ENCODE data around the gene GCNT2.
"Not testable (repeated sequence)": the region's sequence is repeated elsewhere in the genome, so short reads cannot be mapped to it uniquely, and the experiment has no call there.

The GCNT2 gene

DNA sequence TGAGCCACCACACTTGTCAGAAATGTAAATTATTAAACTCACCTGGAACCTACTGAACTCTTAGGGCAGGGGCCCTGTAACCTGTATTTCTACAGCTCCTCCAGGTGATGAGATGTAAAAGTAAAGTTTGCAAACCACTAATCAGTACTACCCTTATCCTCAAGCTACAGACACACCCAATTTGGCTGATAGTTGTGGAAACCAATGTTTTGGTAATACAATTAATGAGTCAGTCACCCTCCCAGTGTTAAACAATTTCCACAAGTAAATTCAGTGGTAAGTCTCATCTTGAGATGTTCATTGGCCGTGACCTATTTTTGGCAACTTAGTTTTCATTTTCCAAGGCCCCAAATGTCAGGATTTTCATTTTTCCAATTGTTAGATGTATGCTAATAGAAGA is 29.6 kb downstream of the GCNT2 start:
- DNase-seq = no peak

DNA sequence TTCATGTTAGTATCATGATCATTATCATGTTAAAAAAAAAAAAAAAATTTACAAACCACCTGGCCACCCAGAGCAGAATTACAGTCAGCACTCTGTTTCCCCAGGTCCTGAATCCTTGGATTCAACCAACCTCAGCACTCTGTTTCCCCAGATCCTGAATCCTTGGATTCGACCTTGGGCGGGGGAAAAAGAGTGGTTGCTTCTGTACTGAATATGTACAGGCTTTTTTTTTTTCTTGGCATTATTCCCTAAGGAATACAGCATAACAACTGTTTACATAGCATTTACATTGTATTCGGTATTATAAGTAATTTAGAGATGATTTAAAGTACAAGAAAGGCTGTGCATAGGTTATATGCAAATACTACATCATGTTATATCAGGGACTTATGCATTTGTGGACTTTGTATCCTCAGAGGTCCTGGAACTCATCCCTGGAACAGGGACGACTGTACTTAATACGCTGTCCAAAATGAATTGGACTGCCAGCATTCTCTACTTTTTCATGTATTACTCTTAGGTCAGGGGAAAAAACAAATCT is 31.2 kb downstream of the GCNT2 start:
- DNase-seq = no peak

DNA sequence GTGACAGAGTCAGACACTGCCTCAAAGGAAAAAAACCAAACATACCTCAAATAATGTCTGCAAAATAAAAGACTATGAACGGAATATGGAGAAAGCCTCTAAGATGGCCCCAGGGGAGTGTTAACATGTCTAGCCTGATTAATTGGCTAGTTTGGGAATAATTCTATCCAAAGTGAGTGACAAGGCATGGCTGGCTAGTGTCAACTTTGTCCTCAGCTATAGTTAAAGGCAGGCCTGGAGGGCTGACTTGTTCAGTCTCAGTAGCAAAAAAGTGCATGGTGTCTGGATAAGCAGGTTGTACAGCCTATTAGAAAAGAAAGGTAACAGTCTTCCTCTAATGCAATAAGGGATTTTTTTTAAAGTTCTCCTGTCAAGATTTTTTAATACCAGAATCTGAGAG is 32.7 kb downstream of the GCNT2 start:
- no peak for DNase-seq

DNA sequence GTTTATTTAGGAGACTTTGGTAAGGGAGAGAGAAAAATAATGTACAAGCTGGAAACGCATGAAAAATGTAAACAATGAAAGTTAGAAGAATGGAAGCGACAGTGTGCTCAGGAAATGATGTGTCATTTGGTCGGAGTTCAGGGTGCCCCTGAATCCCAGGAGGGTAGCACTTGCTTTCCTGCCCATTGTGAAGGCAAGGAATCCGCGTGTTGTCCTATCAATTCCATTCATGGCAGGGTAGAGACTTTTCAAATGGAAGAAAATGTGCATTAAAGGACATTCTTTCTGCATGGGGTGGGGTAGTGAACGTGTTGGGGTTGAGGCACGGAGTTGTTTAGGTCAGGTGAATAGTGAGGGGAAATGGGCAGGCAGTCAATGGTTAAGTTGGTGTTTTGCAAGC is 33.7 kb downstream of the GCNT2 start:
- no peak for DNase-seq

DNA sequence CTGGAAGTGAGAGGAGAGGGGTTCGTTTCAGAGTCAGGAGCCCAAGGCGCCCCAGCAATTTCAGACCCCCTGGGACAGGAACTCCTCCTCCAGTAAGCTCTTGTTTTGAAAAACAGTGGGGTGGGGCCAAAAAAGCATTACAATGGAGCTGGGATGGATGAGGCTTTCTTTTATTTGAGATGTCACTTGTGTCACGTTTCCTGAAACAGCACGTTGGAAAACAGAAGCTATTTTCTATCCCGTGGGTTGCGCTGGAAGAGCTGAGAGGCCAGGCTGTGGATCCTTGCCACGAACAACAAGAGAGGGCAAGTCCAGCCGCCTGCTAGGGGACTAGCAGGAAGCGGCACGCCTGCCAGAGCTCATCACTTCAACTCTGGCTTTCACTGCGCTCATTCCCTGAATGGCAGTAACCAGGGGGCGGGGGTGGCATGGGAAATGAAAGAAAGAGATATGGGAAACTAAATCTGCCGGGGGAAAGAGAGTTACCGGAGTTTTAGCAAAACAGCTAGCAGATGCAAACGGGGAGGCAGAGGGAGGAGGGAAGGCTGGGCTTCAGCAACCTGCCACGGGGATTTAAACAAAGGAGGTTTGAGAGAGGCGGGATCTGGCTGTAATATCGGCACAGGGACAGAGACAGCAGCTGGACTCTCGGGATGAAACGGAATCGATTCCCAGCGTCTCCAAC is 34.6 kb downstream of the GCNT2 start:
- DNase-seq = no peak

DNA sequence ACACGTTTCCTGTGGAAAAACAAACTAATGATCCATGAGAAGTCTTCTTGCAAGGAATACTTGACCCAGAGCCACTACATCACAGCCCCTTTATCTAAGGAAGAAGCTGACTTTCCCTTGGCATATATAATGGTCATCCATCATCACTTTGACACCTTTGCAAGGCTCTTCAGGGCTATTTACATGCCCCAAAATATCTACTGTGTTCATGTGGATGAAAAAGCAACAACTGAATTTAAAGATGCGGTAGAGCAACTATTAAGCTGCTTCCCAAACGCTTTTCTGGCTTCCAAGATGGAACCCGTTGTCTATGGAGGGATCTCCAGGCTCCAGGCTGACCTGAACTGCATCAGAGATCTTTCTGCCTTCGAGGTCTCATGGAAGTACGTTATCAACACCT is 35.4 kb downstream of the GCNT2 start:
- DNase-seq = no peak

DNA sequence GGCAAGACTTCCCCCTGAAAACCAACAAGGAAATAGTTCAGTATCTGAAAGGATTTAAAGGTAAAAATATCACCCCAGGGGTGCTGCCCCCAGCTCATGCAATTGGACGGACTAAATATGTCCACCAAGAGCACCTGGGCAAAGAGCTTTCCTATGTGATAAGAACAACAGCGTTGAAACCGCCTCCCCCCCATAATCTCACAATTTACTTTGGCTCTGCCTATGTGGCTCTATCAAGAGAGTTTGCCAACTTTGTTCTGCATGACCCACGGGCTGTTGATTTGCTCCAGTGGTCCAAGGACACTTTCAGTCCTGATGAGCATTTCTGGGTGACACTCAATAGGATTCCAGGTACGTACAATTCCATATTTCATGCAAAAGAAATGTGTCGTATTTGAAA is 35.8 kb downstream of the GCNT2 start:
- no peak for DNase-seq

DNA sequence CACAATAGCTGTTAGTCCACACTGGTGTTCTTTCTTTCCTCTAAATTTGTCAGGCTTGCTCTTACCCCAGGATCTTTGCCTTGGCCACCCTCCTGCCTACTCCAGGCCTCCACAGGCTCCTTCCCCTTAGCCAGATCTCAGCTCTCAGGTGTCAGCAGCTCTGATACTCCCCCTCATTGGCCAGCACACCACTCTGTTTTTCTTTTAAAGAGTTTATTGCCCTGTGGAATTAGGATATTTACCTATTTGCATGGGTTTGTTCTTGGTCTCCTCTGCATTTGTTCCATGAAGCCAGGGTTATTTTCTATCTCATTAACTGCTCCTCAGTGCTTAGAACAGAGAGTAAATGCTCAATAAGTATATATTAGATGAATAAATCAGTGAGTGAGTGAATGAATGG is 36.8 kb downstream of the GCNT2 start:
- no peak for DNase-seq

DNA sequence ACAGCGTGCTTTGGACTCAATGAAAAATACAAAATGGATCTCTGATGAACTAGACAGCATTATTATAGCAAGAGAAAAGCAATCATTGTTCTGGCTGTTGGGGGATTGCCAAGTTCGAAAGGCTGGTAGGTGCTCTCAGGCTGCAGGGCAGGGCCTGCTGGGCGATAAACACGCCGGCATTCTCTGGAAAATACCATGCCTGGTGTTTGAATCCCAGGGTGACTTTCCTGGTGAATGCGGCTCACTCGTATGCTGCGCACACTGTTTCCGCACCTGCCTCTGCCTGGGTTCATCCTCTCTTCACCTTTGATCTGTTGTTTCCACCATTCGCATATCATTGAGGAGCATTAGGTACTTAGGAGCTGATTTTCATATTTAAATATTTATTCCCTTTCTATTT is 37.4 kb downstream of the GCNT2 start:
- DNase-seq = no peak

DNA sequence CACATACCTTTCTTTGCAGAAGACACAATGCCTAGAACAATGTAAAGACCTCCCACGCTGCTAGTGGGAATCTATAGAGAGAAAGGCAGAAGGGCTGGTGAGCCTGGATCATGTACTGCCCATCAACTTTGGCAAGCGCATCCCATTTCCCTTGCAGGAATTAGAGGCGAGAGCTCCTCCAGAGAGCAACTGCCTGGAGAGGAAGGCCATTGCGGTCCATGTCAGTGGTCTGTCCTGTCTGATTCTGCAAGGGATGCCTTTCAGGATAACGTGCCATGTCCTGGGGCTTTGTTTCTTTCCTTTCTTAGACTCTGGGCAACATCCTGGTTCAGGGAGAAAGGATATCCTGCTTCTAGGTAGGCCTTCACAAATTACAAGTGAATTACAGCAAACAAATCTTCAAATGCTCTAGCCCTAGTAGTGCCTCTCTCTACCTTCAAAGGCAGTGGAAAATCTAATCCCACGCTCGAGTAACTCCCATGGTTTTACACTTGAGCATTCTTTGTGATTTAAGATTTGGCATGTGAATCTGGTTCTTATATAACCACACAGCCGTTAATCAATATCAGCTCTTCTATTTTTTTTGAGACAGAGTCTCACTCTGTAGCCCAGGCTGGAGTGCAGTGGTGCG is 38.5 kb downstream of the GCNT2 start:
- DNase-seq = no peak

DNA sequence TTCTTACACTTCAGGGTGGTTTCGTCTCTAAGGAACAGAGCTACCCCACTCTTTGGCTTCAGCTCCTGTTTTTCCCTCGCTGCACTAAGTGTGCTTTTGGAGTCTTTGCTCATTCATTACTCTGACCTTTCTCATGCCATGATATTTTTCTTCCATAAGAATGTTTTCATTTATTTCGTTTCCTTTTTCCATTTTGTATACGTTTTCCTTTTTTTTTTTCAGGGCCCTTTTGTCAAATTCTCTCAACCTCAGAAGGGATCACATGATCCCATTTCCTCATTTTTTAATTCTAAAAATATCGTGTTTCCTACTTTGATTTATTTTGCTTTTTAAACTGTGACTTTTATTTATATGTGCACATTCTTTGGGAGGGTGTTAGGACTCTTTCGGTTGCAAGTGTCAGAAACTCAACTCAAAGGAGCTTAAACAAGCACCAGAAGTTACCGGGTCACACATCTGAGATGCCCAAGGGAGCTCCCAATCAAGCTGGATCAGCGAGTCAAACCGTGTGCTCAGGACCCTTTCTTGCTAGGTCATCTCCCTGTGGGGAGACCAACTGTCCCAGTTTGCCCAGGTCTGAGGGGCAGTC is 40.6 kb downstream of the GCNT2 start:
- no peak for DNase-seq

DNA sequence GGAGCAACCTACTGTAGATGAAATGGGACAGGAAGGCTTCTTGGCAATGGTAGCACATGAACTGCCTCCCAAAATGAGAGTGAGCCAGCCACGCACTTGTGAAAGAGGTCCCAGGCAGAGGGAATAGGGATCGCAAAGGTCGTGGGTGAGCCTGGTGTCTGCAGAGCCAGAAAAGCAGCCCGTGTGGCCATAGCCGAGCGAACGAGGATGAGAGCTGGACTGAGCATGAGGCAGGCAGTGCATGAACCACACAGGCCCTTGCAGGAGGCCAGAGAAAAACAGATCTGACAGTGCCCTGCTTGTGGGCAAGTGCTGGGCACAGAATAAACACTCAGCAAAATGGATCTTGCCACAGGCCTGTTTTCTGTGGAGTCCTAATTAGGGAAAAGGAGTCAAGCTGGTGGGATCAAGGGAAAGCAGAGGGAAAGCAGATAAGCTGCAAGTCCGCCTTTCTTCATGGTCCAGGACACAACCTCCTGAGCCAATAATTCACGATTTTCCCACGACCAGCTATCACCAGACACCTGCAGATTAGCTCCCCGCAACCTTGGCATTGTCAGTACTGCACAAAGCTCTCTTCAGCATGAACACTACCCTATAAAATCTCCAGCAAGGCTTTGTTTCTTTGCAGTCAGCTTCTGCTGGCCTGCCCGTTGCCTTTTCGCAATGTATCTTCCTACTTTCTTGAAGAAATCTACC is 44.0 kb downstream of the GCNT2 start:
- DNase-seq = no peak

DNA sequence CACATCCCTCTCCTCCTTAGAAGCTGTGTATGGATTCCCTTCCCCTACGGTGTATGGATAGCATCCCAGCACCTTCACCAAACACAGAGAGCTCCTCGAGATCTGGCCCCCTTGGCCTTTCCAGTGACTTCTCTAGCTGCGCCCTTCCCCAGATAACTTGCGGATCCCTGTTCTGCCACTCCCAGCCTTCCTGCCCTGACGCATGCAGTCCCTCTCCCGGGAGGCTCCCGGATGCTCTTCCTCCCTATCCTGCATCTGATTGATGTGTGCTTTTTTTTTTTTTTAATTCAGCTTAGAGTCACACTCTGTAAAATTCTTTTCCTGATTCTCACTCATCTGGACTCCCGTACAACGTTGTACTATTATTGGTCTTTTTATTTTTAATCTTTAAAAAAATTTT is 44.8 kb downstream of the GCNT2 start:
- no peak for DNase-seq

DNA sequence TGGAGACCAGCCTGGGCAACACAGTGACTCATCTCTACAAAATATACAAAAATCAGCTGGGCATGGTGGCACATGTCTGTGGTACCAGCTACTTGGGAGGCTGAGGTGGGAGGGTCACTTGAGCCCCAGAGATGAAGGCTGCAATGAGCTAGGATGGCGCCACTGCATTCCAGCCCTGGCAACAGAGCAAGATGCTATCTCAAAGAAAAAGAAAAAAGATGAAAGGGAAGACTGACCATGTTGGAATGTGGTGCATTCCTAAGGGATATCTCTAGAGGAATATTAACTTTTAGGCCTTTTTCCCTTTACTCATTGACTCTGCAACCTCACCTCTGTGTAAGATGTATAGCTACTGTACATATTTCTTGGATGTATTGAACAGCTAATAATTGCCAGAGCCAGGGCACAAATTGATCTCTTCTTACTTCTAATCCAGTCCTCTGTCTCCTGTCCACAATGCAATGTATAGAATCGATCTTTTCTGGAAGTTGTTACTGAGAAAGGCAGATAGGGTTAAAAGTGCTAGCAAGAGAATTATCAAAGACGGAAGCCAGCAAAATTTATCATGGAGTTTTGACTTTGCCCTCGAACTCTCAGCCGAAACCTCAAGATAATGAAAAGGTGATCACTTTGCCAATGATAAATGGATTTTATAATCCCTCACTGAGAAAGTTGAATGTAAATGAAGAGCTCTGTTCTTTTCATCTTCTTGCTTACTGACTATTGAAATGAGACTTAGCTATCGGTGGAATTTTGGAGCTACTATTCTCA is 46.3 kb downstream of the GCNT2 start:
- DNase-seq = no peak

DNA sequence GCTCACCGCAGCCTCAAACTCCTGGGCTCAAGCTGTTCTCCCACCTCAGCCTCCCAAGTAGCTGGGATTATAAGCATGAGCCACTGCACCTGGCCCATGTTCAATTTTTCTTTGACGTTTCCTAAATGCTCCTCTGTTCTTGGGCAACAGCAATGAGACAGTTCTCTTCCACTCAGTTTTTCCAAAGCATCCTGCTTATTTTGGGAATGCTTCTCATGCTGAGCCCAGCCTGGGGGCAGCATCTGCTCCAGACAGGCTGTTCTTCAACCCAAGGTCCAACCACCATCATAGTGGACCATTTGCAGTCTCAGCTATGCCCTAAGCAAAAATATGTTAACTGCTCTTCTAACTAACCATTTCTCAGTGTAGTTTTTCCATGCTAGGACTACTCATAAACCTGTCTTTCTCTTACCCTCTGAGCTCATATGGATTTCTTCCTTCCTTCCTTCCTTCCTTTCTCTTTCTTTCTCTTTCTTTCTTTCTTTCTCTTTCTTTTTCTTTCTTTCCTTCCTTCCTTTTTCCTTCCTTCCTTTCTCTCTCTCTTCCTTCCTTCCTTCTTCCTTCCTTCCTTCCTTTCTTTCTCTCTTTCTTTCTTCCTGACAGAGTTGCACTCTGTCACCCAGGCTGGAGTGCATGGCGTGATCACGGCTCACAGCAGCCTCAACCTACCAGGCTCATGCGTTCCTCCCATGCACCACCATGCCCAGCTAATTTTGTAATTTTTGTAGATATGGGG is 48.4 kb downstream of the GCNT2 start:
- no peak for DNase-seq

DNA sequence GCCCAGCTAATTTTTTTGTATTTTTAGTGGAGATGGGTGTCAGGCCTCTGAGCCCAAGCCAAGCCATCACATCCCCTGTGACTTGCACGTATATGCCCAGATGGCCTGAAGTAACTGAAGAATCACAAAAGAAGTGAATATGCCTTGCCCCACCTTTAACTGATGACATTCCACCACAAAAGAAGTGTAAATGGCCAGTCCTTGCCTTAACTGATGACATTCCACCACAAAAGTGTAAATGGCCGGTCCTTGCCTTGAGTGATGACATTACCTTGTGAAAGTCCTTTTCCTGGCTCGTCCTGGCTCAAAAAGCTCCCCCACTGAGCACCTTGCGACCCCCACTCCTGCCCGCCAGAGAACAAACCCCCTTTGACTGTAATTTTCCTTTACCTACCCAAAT is 54.4 kb downstream of the GCNT2 start:
- not testable (repeated sequence) for DNase-seq

DNA sequence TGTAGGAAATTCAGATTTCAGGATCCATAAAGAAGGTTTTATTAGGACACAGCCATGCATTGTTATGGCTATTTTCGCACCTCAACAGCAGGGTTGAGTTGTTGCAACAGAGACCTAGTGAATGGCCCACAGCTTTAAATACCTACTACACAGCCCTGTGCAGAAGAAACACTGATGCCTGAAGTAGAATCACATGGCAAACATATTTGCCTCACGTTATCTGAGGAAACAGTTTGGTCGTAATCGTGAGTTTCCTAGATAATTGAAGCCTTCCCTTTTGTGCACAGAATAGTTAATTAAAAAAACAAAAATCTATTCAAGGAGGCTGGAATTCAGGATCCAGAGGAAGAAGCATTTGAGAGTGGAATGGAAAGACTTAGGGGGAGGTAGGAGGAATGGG is 55.1 kb downstream of the GCNT2 start:
- no peak for DNase-seq

DNA sequence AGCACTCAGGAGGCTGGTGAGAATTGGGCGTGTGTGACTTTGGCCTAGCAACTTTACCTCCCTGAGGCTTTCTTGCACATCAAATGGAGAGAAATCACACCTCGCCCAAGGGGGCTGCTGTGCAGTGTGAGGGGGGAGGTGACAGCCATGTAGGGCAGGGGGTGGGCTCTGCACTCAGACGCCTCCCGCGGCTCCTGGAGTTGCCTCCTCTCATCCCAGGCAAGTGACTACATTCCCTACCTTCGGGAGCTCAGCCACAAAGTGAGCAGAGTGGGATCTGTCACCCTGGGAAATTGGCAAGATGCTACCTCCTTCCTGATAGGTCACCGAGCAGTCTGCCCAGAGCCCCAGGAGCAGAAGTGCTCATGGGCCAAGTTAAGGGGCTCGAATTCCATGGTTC is 56.0 kb downstream of the GCNT2 start:
- no peak for DNase-seq

DNA sequence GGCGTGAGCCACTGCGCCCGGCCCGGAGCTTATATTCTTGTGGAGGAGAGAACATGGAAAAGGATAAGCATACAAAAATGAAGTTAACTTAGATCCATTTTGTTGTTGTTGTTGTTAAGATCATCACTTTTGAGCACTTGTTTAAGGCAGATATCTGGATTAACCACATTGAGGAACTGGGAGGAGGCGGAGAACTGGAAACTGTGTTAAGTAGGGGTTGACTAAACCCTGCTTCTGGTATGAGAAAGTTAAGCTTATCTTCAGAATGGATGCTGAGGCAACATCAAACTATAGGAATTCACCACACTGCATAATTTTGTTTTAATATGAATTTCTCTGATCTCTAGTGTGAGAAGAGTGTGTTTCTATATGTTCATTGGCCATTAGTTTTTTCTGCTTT is 57.6 kb downstream of the GCNT2 start:
- DNase-seq = no peak

DNA sequence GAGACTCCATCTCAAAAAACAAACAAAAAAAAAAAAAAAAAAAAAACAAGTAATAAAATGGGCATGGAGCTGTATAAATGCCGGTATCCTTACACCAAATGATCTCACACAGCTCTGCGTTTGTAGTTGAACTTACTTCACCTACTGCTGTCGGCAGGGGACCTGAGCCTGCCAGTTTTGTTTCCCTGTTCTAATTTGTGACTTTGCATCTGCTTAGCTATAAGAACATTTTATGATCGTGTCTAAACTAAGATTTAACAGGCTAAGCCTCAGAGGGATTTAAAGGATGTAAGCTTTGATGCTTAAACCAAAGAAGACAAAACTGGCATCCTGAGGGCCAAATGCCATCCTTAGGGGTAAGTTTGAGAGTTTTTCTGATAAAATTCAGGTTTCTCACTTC is 58.7 kb downstream of the GCNT2 start:
- no peak for DNase-seq

DNA sequence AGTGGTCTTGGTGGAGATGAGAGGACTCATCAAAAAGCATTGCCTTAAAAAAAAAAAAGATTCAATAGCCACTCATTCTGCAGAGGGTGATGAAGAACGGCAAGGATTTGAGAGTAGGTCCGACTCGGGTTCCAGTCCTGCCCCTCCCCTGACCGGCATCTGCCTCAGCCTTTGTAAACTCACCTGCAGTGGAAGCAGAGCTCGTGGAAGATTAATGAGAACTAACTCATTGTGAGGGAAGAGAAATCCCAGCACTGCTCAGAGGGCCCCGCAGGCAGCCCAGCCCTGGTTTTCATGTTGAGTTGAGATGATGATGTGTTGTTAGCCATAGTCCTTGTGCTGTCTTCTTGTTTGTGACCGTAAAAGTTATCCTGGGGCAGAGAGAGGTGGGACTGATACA is 59.4 kb downstream of the GCNT2 start:
- no peak for DNase-seq

DNA sequence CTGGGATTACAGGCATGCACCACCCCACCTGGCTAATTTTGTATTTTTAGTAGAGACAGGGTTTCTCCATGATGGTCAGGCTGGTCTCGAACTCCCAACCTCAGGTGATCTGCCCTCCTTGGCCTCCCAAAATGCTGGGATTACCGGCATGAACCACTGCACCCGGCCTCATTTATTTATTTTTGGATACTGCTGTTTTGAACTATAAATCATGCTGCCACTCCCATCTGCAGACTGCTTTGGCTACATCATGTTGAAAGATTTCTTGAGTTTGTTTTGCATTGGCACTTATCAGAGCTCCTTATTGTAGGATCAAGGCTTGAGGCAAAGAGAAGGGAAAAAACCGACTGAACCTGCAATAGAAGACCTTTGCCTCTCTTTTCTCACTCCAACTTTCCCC is 60.3 kb downstream of the GCNT2 start:
- not testable (repeated sequence) for DNase-seq
